K562 (cell line): ENCODE results near the gene GNAI3. TPM values are rescaled to one million over a fixed set of nuclear protein-coding genes. Genes with fewer than 3 reads are reported as not detected.

Experiments
- ATAC-seq: fragments of 200-7000 bp; cut with Tn5 transposase; 3 replicates; pipeline ENCODE4 v1.9.1; 2020; ENCODE audit warnings: moderate library complexity
- BruUV-seq: library from RNA; stranded (reverse); fragments of 400-500 nt; replicated peaks from 2 replicates; lab custom pipeline; 2021; lab: Mats Ljungman, UMichigan
- CTCF ChIA-PET: fragments of 300-600 bp; formaldehyde crosslinking; extraction: SDS; loops from one replicate; lab custom pipeline; 2021; ENCODE audit warnings: low intra/inter-chr PET ratio; lab: Yijun Ruan, JAX
- POLR2A ChIA-PET: fragments of 300-600, 350-650 bp; sonication (Branson Sonifier 250); formaldehyde crosslinking; extraction: SDS; loops from one replicate; lab custom pipeline; 2021; ENCODE audit warnings: antibody characterized with exemption, inconsistent platforms; lab: Yijun Ruan, JAX
- DNase-seq, 4 experiments: peaks; one replicate each; pipeline versions ENCODE4 v3.0.0 to v3.0.0-alpha.2; 2011 to 2018; ENCODE audit warnings: low spot score in 3 of 4, mixed read lengths in 3 of 4; ENCODE audit errors: extremely low read depth in 1 of 4
- FAIRE-seq: peaks from 2 replicates; lab custom pipeline; 2011; peaks lifted over from hg19 to GRCh38; lab: Jason Lieb, UNC
- H2AFZ ChIP-seq: 2 replicates; pipeline ENCODE4 v1.6.0; 2011; ENCODE audit warnings: low read depth, low read length, control low read depth, inconsistent platforms
- H3K27ac ChIP-seq: fragments of 200-600 bp; 3 replicates; pipeline ENCODE4 v1.8.0; 2011; ENCODE audit warnings: low read depth, mild to moderate bottlenecking, control low read depth, inconsistent platforms, low read length, moderate library complexity, mixed read lengths; ENCODE audit errors: extremely low read depth
- H3K27me3 ChIP-seq, 2 experiments: fragments of 300-600 bp in 1 of 2; 2 replicates in 1 of 2; 3 replicates in 1 of 2; pipeline versions ENCODE4 v1.6.0 to v1.8.0; 2011; ENCODE audit warnings: inconsistent platforms in 2 of 2, low read length in 2 of 2, mild to moderate bottlenecking in 1 of 2, mixed read lengths in 1 of 2, moderate library complexity in 1 of 2; ENCODE audit not compliant: control insufficient read depth in 2 of 2, insufficient read depth in 2 of 2
- H3K36me3 ChIP-seq: fragments of 300-600 bp; 3 replicates; pipeline ENCODE4 v1.8.0; 2011; ENCODE audit warnings: mild to moderate bottlenecking, low read length, inconsistent platforms; ENCODE audit not compliant: control insufficient read depth, insufficient read depth
- H3K4me1 ChIP-seq, 2 experiments: fragments of 200-600 bp in 1 of 2; replicated peaks in 1 of 2; 2 replicates in 1 of 2; 3 replicates in 1 of 2; pipeline versions ENCODE4 v1.5.1 to v1.8.0; 2011; ENCODE audit warnings: inconsistent platforms in 2 of 2, low read length in 2 of 2, mild to moderate bottlenecking in 1 of 2, mixed read lengths in 1 of 2, moderate library complexity in 1 of 2; ENCODE audit not compliant: control insufficient read depth in 2 of 2, insufficient read depth in 2 of 2
- H3K4me2 ChIP-seq: 2 replicates; pipeline ENCODE4 v1.6.1; 2011; ENCODE audit warnings: low read length, control low read depth, inconsistent platforms, mixed read lengths; ENCODE audit not compliant: insufficient read depth
- H3K4me3 ChIP-seq: fragments of 200-600 bp; sonication (generic), shearing (Covaris generic); 2 replicates; pipeline ENCODE4 v1.5.1; 2016; ENCODE audit warnings: control low read depth, inconsistent platforms
- H3K79me2 ChIP-seq: fragments of 200-600 bp; 3 replicates; pipeline ENCODE4 v1.8.0; 2011; ENCODE audit warnings: low read length, inconsistent platforms; ENCODE audit not compliant: control insufficient read depth, insufficient read depth
- H3K9ac ChIP-seq, 2 experiments: 2 replicates each; pipeline versions ENCODE4 v1.6.0 to v1.6.1; 2011; ENCODE audit warnings: low read depth in 2 of 2, low read length in 2 of 2, control low read depth in 1 of 2, inconsistent platforms in 1 of 2, mild to moderate bottlenecking in 1 of 2, mixed read lengths in 1 of 2; ENCODE audit not compliant: insufficient read depth in 1 of 2
- H3K9me1 ChIP-seq: one replicate; pipeline ENCODE4 v1.6.0; 2011; ENCODE audit warnings: inconsistent platforms, mild to moderate bottlenecking, low read length, moderate library complexity; ENCODE audit not compliant: control insufficient read depth, insufficient read depth
- H3K9me3 ChIP-seq: replicated peaks from 2 replicates; pipeline ENCODE4 v1.5.1; 2011; ENCODE audit warnings: low read depth, low read length, inconsistent platforms; ENCODE audit not compliant: control insufficient read depth, insufficient read depth
- H4K20me1 ChIP-seq: replicated peaks from 2 replicates; pipeline ENCODE4 v1.6.1; 2011; ENCODE audit warnings: low read length, inconsistent platforms, mixed read lengths; ENCODE audit not compliant: control insufficient read depth, insufficient read depth
- ADNP ChIP-seq: fragments of 200-800 bp; sonication (Bioruptor generic); IDR thresholded peaks from 2 replicates; pipeline ENCODE4 v1.6.1; 2016; ENCODE audit warnings: missing genetic modification characterization, missing compliant biosample characterization
- BRF2 ChIP-seq: IDR thresholded peaks from 3 replicates; pipeline ENCODE4 v1.6.1; 2011; ENCODE audit warnings: borderline replicate concordance, mild to moderate bottlenecking; ENCODE audit not compliant: insufficient read length, insufficient read depth
- FOXA3 ChIP-seq, 2 experiments: fragments of 450-650 bp in 1 of 2; sonication (generic) in 1 of 2; formaldehyde crosslinking; IDR thresholded peaks in 1 of 2; conservative IDR thresholded peaks in 1 of 2; 2 replicates each; pipeline versions ENCODE4 v1.4.0 to v1.8.0; 2020 to 2022; ENCODE audit warnings: mild to moderate bottlenecking in 2 of 2, missing genetic modification reagents in 1 of 2
- HDAC1 ChIP-seq, 2 experiments: fragments of 450-650 bp; IDR thresholded peaks; 2 replicates each; pipeline ENCODE4 v1.6.1; 2016 to 2017; ENCODE audit warnings: inconsistent platforms in 1 of 2, mild to moderate bottlenecking in 1 of 2, moderate library complexity in 1 of 2
- MBD1 ChIP-seq: fragments of 250-450 bp; sonication (Bioruptor Pico); IDR thresholded peaks from 2 replicates; pipeline ENCODE4 v1.8.0; 2022; ENCODE audit warnings: inconsistent platforms
- MECOM ChIP-seq: fragments of 250-450 bp; sonication (Bioruptor Pico); IDR thresholded peaks from 2 replicates; pipeline ENCODE4 v1.8.0; 2022; ENCODE audit warnings: inconsistent platforms
- NCOA1 ChIP-seq: fragments of 450-650 bp; IDR thresholded peaks from 2 replicates; pipeline ENCODE4 v1.6.1; 2016; ENCODE audit warnings: low read depth
- SMAD4 ChIP-seq: fragments of 250-450 bp; sonication (Bioruptor Pico); conservative IDR thresholded peaks from 2 replicates; pipeline ENCODE4 v1.8.0; 2021; ENCODE audit warnings: inconsistent platforms, mild to moderate bottlenecking, moderate library complexity
- SRF ChIP-seq, 2 experiments: fragments of 250-450, 450-650 bp in 1 of 2; sonication (Bioruptor Pico) in 1 of 2; sonication (generic) in 1 of 2; formaldehyde crosslinking; IDR thresholded peaks; 2 replicates each; pipeline versions ENCODE4 v1.5.0 to v1.5.1; 2020 to 2022; ENCODE audit warnings: mild to moderate bottlenecking in 1 of 2, missing genetic modification reagents in 1 of 2
- SRSF7 ChIP-seq: fragments of 200-400 bp; formaldehyde crosslinking; optimal IDR thresholded peaks from 2 replicates; pipeline ENCODE3; 2017; ENCODE audit warnings: mild to moderate bottlenecking, low read depth, low read length
- TFAM ChIP-seq: fragments of 250-450 bp; sonication (Bioruptor Pico); conservative IDR thresholded peaks from 2 replicates; pipeline ENCODE4 v1.5.0; 2021; ENCODE audit warnings: mild to moderate bottlenecking, moderate library complexity
- ZNF324 ChIP-seq: fragments of 250-450 bp; sonication (Bioruptor Pico); IDR thresholded peaks from 2 replicates; pipeline ENCODE4 v1.4.0; 2020; ENCODE audit warnings: mild to moderate bottlenecking
- ZSCAN32 ChIP-seq: fragments of 450-650 bp; formaldehyde crosslinking; IDR thresholded peaks from 2 replicates; pipeline ENCODE4 v1.4.0; 2020; ENCODE audit warnings: mild to moderate bottlenecking, moderate library complexity
- WGBS: fragments of 100-300 bp; shearing (Covaris generic); methylation state at CpG from one replicate; pipeline ENCODE4 v1.1.6; 2016; ENCODE audit warnings: low coverage, mixed read lengths; ENCODE audit not compliant: insufficient coverage; ENCODE audit errors: missing lambda C conversion rate; 5-methylcytosine and 5-hydroxymethylcytosine counted together
- in situ Hi-C: fragments of 300-500 bp; cut with MboI; formaldehyde crosslinking; loops from 4 replicates; pipeline ENCODE4 v1.15.0; 2018; ENCODE audit warnings: inconsistent platforms, mixed read lengths
- intact Hi-C: fragments of 100-400 bp; cut with micrococcal nuclease; formaldehyde crosslinking; loops from 2 replicates; pipeline ENCODE4 v1.14.2; 2022
- polyA plus RNA-seq, 8 experiments: library from polyadenylated mRNA; depleted of rRNA in 4 of 8; stranded (reverse) in 5 of 8; unstranded in 3 of 8; fragments of >200 nt; fragmentation: Nextera tagmentation in 2 of 8; fragmentation: Illumina TruSeq in 1 of 8; extraction: Ambion mirVana in 2 of 8; extraction: Trizol in 1 of 8; gene quantifications; 2 replicates each; pipeline versions ENCODE4 v1.2.1 to v1.2.3, GENCODE V29; 2011 to 2014; ENCODE audit warnings: inconsistent platforms in 1 of 8, missing spikeins in 1 of 8
- total RNA-seq, 7 experiments: library from RNA; depleted of rRNA in 6 of 7; stranded (reverse); fragments of >200 nt in 6 of 7; fragmentation: Illumina TruSeq in 2 of 7; extraction: Trizol in 2 of 7; gene quantifications; 2 replicates each; pipeline versions ENCODE4 v1.2.1 to v1.2.3, GENCODE V29; 2011 to 2021; ENCODE audit warnings: low replicate concordance in 1 of 7

GNAI3 gene
- total and polyA plus RNA-seq, 9 of the 15 experiments (the other 6 are each of a cell fraction or from before 2014, with no cell fraction given), result 6.3 to 13.2 (median 8.9) TPM

DNA sequence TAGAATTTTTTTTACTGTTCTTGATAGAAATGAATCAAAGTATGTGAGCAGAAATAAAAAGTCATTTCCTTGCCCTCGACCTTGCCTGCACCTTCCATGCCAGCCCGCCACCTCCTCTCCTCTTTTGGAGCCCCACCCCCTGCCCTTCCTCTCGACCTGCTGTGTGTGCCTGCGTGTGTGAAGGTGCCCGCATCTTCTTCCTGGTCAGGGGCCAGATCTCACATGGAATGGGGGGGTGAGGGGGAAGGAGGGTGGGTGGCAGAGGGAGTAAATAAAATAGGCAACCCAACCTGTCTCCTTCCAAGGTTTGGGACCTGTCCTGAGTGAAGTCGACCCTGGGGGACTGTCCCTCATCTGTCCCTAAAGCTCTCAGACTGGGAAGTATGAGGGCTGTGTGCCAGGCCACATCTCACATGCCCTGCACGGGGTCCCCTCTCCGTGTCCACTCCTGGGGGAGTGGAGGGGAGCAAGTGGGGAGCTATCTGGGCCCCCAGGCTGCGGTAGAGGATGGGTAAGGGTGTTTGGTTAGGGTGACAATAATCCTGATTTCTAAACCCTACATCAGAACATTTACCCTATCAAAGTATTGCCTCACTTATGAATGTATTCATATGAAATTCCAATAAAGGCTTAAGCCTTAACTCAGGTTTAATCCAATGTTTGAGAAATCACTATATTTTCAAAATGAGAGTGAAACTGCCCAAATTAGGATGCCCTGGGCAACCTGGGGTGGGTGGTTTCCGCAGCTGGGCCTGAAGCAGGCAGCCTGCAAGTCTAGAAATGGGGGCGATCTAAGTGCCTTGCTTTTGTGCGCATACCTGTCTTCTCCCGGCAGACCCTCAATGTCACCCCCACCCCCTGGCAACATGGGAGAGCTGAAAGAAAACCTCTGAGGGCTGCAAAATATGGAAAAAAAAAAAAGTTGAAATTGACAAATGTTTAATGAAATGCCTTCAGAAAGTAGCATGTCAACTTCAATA, 86.6 kb downstream of the GNAI3 start (continued):
- TF ChIP-seq BRF2 (no peak), MECOM (CRISPR knock-in tag) (no peak), HDAC1 (IDR thresholded peaks at IDR 0.05) (no peak), ADNP (tag) (no peak), TFAM (no peak), ZNF324 (CRISPR knock-in tag) (no peak), SMAD4 (CRISPR knock-in tag) (no peak)

- H3K9ac ChIP-seq, result no peak overlapping the region
- H2AFZ ChIP-seq, result no peak overlapping the region
- no peak overlapping the region for H3K4me2 ChIP-seq
- H3K27me3 ChIP-seq, result no peaks in the 10 kb centered on the region; a peak in 1 of 5 replicates
- no peak overlapping the region for H3K4me3 ChIP-seq
- no TSS peak for BruUV-seq
- POLR2A ChIA-PET, result interaction anchor here (0.6 to 6.4 kb wide), 8 partner anchors 13 to 348 kb away, joined by 3 to 44 read pairs (median 5); partner anchors contain the start of genes AHCYL1, AMPD2, GNAI3 and GNAT2
- ATAC-seq (no peak), DNase-seq (no peak), FAIRE-seq (no peak)
- in situ Hi-C loops (no loop called here), intact Hi-C loops (no loop called here)
- CTCF ChIA-PET, result no interaction called here
- no peaks in the 10 kb centered on the region for H3K9me1 ChIP-seq
- no peaks in the 10 kb centered on the region for H3K79me2 ChIP-seq
- H3K9me3 ChIP-seq, result no peaks in the 10 kb centered on the region
- peaks cover 17 to 37% of the 10 kb centered on the region in 2 experiments for H3K4me1 ChIP-seq
- peaks cover 14% of the 10 kb centered on the region; the same call in 2 of the 3 replicates for H3K36me3 ChIP-seq
- H4K20me1 ChIP-seq, result 0 out of 2 replicates have a peak, but pooled peaks cover 4% of the 10 kb centered on the region
- H3K27ac ChIP-seq, result no peak overlapping the region
- 16% methylated on average over 2 of the region's 2 CpGs for WGBS
- TF ChIP-seq NCOA1, result no peak
- no peak for TF ChIP-seq MBD1
- TF ChIP-seq SRSF7, result no peak
- no peak for TF ChIP-seq SRF (CRISPR knock-in tag; IDR thresholded peaks at IDR 0.05)
- no peak for TF ChIP-seq FOXA3 (CRISPR knock-in tag; conservative IDR thresholded peaks at IDR 0.05 in 1 of 2, IDR thresholded peaks at IDR 0.05 in 1 of 2)
- no peak for TF ChIP-seq ZSCAN32 (CRISPR knock-in tag)
Observed at GRCh38 chr1:109635862-109636200, 87.4 kb downstream of the GNAI3 start.
